Mammary epithelial cell (primary cell): ENCODE data around the gene LRRC25.

ENCODE experiments used
- EZH2 ChIP-seq: IDR thresholded peaks from 2 replicates; pipeline ENCODE4 v1.6.1; 2012; ENCODE audit warnings: low read length, inconsistent platforms, borderline replicate concordance
- TF ChIP-seq, protein P1 (sequence below), 2 donors: IDR thresholded peaks in 1 of 2; conservative IDR thresholded peaks in 1 of 2; 2 replicates each; pipeline ENCODE4 v1.5.1; 2011 to 2012; ENCODE audit warnings: inconsistent platforms in 2 of 2, low read length in 2 of 2, mild to moderate bottlenecking in 2 of 2, control low read depth in 1 of 2, low read depth in 1 of 2; ENCODE audit not compliant: insufficient read depth in 1 of 2; ENCODE audit errors: extremely low read depth in 1 of 2

DNA sequence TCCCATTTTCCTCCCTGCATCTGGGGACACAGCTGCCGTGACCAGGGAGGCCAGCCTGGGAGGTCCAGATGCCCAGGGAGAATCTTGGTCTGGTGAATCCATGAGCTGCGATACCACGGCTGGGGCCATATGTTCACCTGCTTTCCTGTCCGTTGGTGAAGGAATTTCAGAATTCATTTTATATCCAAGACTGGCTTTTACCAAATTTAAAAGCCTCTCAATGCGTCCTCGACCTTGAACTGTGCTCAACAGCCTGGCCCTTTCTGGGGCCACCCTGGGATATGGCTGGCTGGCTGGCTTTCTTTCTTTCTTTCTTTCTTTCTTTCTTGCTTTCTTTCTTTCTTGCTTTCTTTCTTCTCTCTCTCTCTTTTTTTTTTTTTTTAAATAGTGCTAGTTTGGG lies 33.6 kb downstream of the LRRC25 start:
- TF ChIP-seq, protein P1, sequence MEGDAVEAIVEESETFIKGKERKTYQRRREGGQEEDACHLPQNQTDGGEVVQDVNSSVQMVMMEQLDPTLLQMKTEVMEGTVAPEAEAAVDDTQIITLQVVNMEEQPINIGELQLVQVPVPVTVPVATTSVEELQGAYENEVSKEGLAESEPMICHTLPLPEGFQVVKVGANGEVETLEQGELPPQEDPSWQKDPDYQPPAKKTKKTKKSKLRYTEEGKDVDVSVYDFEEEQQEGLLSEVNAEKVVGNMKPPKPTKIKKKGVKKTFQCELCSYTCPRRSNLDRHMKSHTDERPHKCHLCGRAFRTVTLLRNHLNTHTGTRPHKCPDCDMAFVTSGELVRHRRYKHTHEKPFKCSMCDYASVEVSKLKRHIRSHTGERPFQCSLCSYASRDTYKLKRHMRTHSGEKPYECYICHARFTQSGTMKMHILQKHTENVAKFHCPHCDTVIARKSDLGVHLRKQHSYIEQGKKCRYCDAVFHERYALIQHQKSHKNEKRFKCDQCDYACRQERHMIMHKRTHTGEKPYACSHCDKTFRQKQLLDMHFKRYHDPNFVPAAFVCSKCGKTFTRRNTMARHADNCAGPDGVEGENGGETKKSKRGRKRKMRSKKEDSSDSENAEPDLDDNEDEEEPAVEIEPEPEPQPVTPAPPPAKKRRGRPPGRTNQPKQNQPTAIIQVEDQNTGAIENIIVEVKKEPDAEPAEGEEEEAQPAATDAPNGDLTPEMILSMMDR (conservative IDR thresholded peaks at IDR 0.05 in 1 of 2, IDR thresholded peaks at IDR 0.05 in 1 of 2; ENCODE audit: extremely low read depth in 1 of 2, insufficient read depth in 1 of 2, low read depth in 1 of 2, low read length in 2 of 2): no peak
- no peak for TF ChIP-seq EZH2
